ENCODE data around the gene FLRT2.

FLRT2 gene

GRCh38 chr14:85601246-85601645 lies 71.3 kb downstream of the FLRT2 start:
- DNase-seq (ENCODE audit: low read depth), result no peak
- TF ChIP-seq CTCF (conservative IDR thresholded peaks at IDR 0.05; ENCODE audit: low read depth, low read length), result no peak
- no peak overlapping the region for H3K4me3 ChIP-seq (ENCODE audit: low read length)

GRCh38 chr14:85601690-85602089 lies 71.7 kb downstream of the FLRT2 start:
- H3K4me3 ChIP-seq (ENCODE audit: low read length), result no peak overlapping the region
- no peak for DNase-seq (ENCODE audit: low read depth)
- no peak for TF ChIP-seq CTCF (conservative IDR thresholded peaks at IDR 0.05; ENCODE audit: low read depth, low read length)

- no peak for DNase-seq (ENCODE audit: low read depth)
- H3K4me3 ChIP-seq (ENCODE audit: low read length), result no peak overlapping the region
- TF ChIP-seq CTCF (conservative IDR thresholded peaks at IDR 0.05; ENCODE audit: low read depth, low read length), result no peak
These were observed 72.4 kb downstream of the FLRT2 start for GRCh38 chr14:85602345-85602744.

- no peak for TF ChIP-seq CTCF (conservative IDR thresholded peaks at IDR 0.05; ENCODE audit: low read depth, low read length)
- no peak for DNase-seq (ENCODE audit: low read depth)
- no peak overlapping the region for H3K4me3 ChIP-seq (ENCODE audit: low read length)
These were observed 74.1 kb downstream of the FLRT2 start for GRCh38 chr14:85604021-85604420.

GRCh38 chr14:85604714-85605113 lies 74.8 kb downstream of the FLRT2 start:
- H3K4me3 ChIP-seq (ENCODE audit: low read length), result no peak overlapping the region
- DNase-seq (ENCODE audit: low read depth), result no peak
- TF ChIP-seq CTCF (conservative IDR thresholded peaks at IDR 0.05; ENCODE audit: low read depth, low read length), result no peak

GRCh38 chr14:85607651-85608081 lies 77.7 kb downstream of the FLRT2 start:
- peak; percentile 76 for DNase-seq (ENCODE audit: low read depth)
- H3K4me3 ChIP-seq (ENCODE audit: low read length), result no peak overlapping the region
- no peak for TF ChIP-seq CTCF (conservative IDR thresholded peaks at IDR 0.05; ENCODE audit: low read depth, low read length)

GRCh38 chr14:85613496-85613895 lies 83.6 kb downstream of the FLRT2 start:
- DNase-seq (ENCODE audit: low read depth), result no peak
- H3K4me3 ChIP-seq (ENCODE audit: low read length), result no peak overlapping the region
- TF ChIP-seq CTCF (conservative IDR thresholded peaks at IDR 0.05; ENCODE audit: low read depth, low read length), result no peak

All from retinal pigment epithelial cell (primary cell).